ENCODE results near the gene ARHGEF4.

ARHGEF4 gene

GRCh38 chr2:131049150-131049718, 212.5 kb downstream of the ARHGEF4 start:
- TF ChIP-seq CTCF (IDR thresholded peaks at IDR 0.05; ENCODE audit: extremely low read depth, insufficient read depth, missing control alignments): no peak
- DNase-seq (ENCODE audit: low spot score): no peak
- in situ Hi-C loops (cut with MboI; ENCODE audit: low pct_unique_long_range_greater_than_20kb, low sequenced_read_pairs, unreplicated experiment): no loop called here

- in situ Hi-C loops (cut with MboI; ENCODE audit: low pct_unique_long_range_greater_than_20kb, low sequenced_read_pairs, unreplicated experiment): no loop called here
- DNase-seq (ENCODE audit: low spot score): no peak
- no peak for TF ChIP-seq CTCF (IDR thresholded peaks at IDR 0.05; ENCODE audit: extremely low read depth, insufficient read depth, missing control alignments)
These were observed 214.2 kb downstream of the ARHGEF4 start for GRCh38 chr2:131050896-131051295.

GRCh38 chr2:131052741-131053263, 216.1 kb downstream of the ARHGEF4 start:
- TF ChIP-seq CTCF (IDR thresholded peaks at IDR 0.05; ENCODE audit: extremely low read depth, insufficient read depth, missing control alignments): no peak
- in situ Hi-C loops (cut with MboI; ENCODE audit: low pct_unique_long_range_greater_than_20kb, low sequenced_read_pairs, unreplicated experiment): no loop called here

GRCh38 chr2:131054488-131054887, 217.8 kb downstream of the ARHGEF4 start:
- DNase-seq (ENCODE audit: low spot score): no peak
- TF ChIP-seq CTCF (IDR thresholded peaks at IDR 0.05; ENCODE audit: extremely low read depth, insufficient read depth, missing control alignments): no peak
- in situ Hi-C loops (cut with MboI; ENCODE audit: low pct_unique_long_range_greater_than_20kb, low sequenced_read_pairs, unreplicated experiment): no loop called here

More at GRCh38 chr2:131052741-131053263, 216.1 kb downstream of the ARHGEF4 start:
- no peak for DNase-seq (ENCODE audit: low spot score)

- no peak for DNase-seq (ENCODE audit: low spot score)
- no peak for TF ChIP-seq CTCF (IDR thresholded peaks at IDR 0.05; ENCODE audit: extremely low read depth, insufficient read depth, missing control alignments)
- in situ Hi-C loops (cut with MboI; ENCODE audit: low pct_unique_long_range_greater_than_20kb, low sequenced_read_pairs, unreplicated experiment): no loop called here
These were observed 218.7 kb downstream of the ARHGEF4 start for GRCh38 chr2:131055169-131056065.

- no peak for DNase-seq (ENCODE audit: low spot score)
- no peak for TF ChIP-seq CTCF (IDR thresholded peaks at IDR 0.05; ENCODE audit: extremely low read depth, insufficient read depth, missing control alignments)
These were observed 219.7 kb downstream of the ARHGEF4 start for GRCh38 chr2:131056204-131056931.

More at GRCh38 chr2:131056204-131056931, 219.7 kb downstream of the ARHGEF4 start:
- in situ Hi-C loops (cut with MboI; ENCODE audit: low pct_unique_long_range_greater_than_20kb, low sequenced_read_pairs, unreplicated experiment): no loop called here
